Smooth muscle cell (in vitro differentiated cells): ENCODE measurements around the gene MCM5. TPM values are rescaled to one million over a fixed set of nuclear protein-coding genes. Genes with fewer than 3 reads are reported as not detected.

ENCODE experiments used
- DNase-seq: peaks from one replicate; lab custom pipeline; 2025; ENCODE audit not compliant: unreplicated experiment; lab: John Stamatoyannopoulos, UW
- H2AFZ ChIP-seq: fragments of 200-600 bp; sonication (generic); 2 replicates; pipeline ENCODE4 v1.6.0; 2016; ENCODE audit warnings: antibody characterized with exemption, low read depth, mild to moderate bottlenecking
- H3F3A ChIP-seq: fragments of 200-600 bp; sonication (generic); 2 replicates; pipeline ENCODE4 v1.6.0; 2017; ENCODE audit warnings: antibody characterized with exemption, low read depth
- H3K27ac ChIP-seq: fragments of 200-600 bp; sonication (generic); 2 replicates; pipeline ENCODE4 v1.5.1; 2016; ENCODE audit warnings: low read depth, mild to moderate bottlenecking
- H3K27me3 ChIP-seq: fragments of 200-600 bp; sonication (generic); 2 replicates; pipeline ENCODE4 v1.6.1; 2016; ENCODE audit warnings: low read depth, mild to moderate bottlenecking
- H3K36me3 ChIP-seq: fragments of 200-600 bp; sonication (generic); 2 replicates; pipeline ENCODE4 v1.5.1; 2016; ENCODE audit warnings: low read depth
- H3K4me1 ChIP-seq: fragments of 200-600 bp; sonication (generic); 2 replicates; pipeline ENCODE4 v1.5.1; 2016; ENCODE audit warnings: low read depth
- H3K4me2 ChIP-seq: fragments of 200-600 bp; sonication (generic); 2 replicates; pipeline ENCODE4 v1.6.0; 2016; ENCODE audit warnings: mild to moderate bottlenecking
- H3K4me3 ChIP-seq: fragments of 200-600 bp; sonication (generic); 2 replicates; pipeline ENCODE4 v1.5.1; 2016; ENCODE audit warnings: mild to moderate bottlenecking
- H3K79me2 ChIP-seq: fragments of 200-600 bp; sonication (generic); 2 replicates; pipeline ENCODE4 v1.6.0; 2016; ENCODE audit warnings: low read depth, mild to moderate bottlenecking
- H3K9ac ChIP-seq: fragments of 200-600 bp; sonication (generic); 2 replicates; pipeline ENCODE4 v1.6.0; 2016; ENCODE audit warnings: low read depth
- H3K9me3 ChIP-seq: fragments of 200-600 bp; sonication (generic); replicated peaks from 2 replicates; pipeline ENCODE4 v1.5.1; 2016; ENCODE audit warnings: low read depth
- H4K20me1 ChIP-seq: fragments of 200-600 bp; sonication (generic); 2 replicates; pipeline ENCODE4 v1.6.0; 2016; ENCODE audit warnings: low read depth
- CTCF ChIP-seq: fragments of 200-600 bp; sonication (generic); IDR thresholded peaks from 2 replicates; pipeline ENCODE4 v1.5.1; 2017; ENCODE audit warnings: borderline replicate concordance, mild to moderate bottlenecking, antibody characterized with exemption; ENCODE audit not compliant: insufficient read depth, poor library complexity, severe bottlenecking
- WGBS: methylation state at CpG from one replicate; pipeline ENCODE4 v1.1.7; 2016; ENCODE audit warnings: low lambda C conversion rate; 5-methylcytosine and 5-hydroxymethylcytosine counted together
- polyA plus RNA-seq: library from polyadenylated mRNA; unstranded; fragments of >200 nt; fragmentation: Nextera tagmentation; extraction: Ambion mirVana; gene quantifications from 2 replicates; pipeline ENCODE4 v1.2.1, GENCODE V29; 2016
- total RNA-seq: library from RNA; depleted of rRNA; stranded (reverse); fragments of >200 nt; gene quantifications from 2 replicates; pipeline ENCODE4 v1.2.3, GENCODE V29; 2014

MCM5 gene
- total and polyA plus RNA-seq, 2 experiments from 2014 or later, result 28.7 to 31.9 TPM

- no peaks in the 10 kb centered on the region for H3K79me2 ChIP-seq
- no peak overlapping the region for H3K4me3 ChIP-seq
- TF ChIP-seq CTCF, result no peak
- no peaks in the 10 kb centered on the region for H3K4me1 ChIP-seq
- no peaks in the 10 kb centered on the region for H4K20me1 ChIP-seq
- no peaks in the 10 kb centered on the region for H3K9me3 ChIP-seq
- no peak overlapping the region for H3K4me2 ChIP-seq
- H3K27ac ChIP-seq, result no peak overlapping the region
- no peaks in the 10 kb centered on the region for H3K36me3 ChIP-seq
- no peaks in the 10 kb centered on the region for H3F3A ChIP-seq
- H3K9ac ChIP-seq, result no peak overlapping the region
- no peak for DNase-seq
- WGBS, result 94% methylated on average over 2 of the region's 2 CpGs
- H2AFZ ChIP-seq, result no peak overlapping the region
- H3K27me3 ChIP-seq, result no peaks in the 10 kb centered on the region
These were observed 7.6 kb upstream of the MCM5 start for GRCh38 chr22:35392357-35392756.

GRCh38 chr22:35393116-35394010 is 6.6 kb upstream of the MCM5 start:
- H3K27ac ChIP-seq, result no peak overlapping the region
- no peaks in the 10 kb centered on the region for H3K36me3 ChIP-seq
- no peak overlapping the region for H3K9ac ChIP-seq
- 91% methylated on average over 16 of the region's 16 CpGs for WGBS
- DNase-seq, result no peak
- H3K9me3 ChIP-seq, result no peaks in the 10 kb centered on the region
- no peaks in the 10 kb centered on the region for H3F3A ChIP-seq
- no peak overlapping the region for H2AFZ ChIP-seq
- H3K27me3 ChIP-seq, result no peaks in the 10 kb centered on the region
- no peak overlapping the region for H3K4me2 ChIP-seq
- no peaks in the 10 kb centered on the region for H3K79me2 ChIP-seq
- no peak overlapping the region for H3K4me3 ChIP-seq
- H3K4me1 ChIP-seq, result no peaks in the 10 kb centered on the region
- no peaks in the 10 kb centered on the region for H4K20me1 ChIP-seq
- TF ChIP-seq CTCF, result no peak

- no peaks in the 10 kb centered on the region for H4K20me1 ChIP-seq
- no peak for TF ChIP-seq CTCF
- H3K9ac ChIP-seq, result no peak overlapping the region
- no peaks in the 10 kb centered on the region for H3K27me3 ChIP-seq
- no peak overlapping the region for H3K27ac ChIP-seq
- H3K4me1 ChIP-seq, result no peaks in the 10 kb centered on the region
- no peaks in the 10 kb centered on the region for H3F3A ChIP-seq
- no peaks in the 10 kb centered on the region for H3K36me3 ChIP-seq
- H3K9me3 ChIP-seq, result no peaks in the 10 kb centered on the region
- no peak for DNase-seq
- H2AFZ ChIP-seq, result no peak overlapping the region
- H3K4me3 ChIP-seq, result no peak overlapping the region
- no peak overlapping the region for H3K4me2 ChIP-seq
- H3K79me2 ChIP-seq, result no peaks in the 10 kb centered on the region
- WGBS, result 73% methylated on average over 4 of the region's 4 CpGs
These were observed 6.0 kb upstream of the MCM5 start for GRCh38 chr22:35394011-35394312.
